ENCODE results near the gene IQSEC3.
"Not testable (repeated sequence)": the region's sequence is repeated elsewhere in the genome, so short reads cannot be mapped to it uniquely, and the experiment has no call there.

Gene IQSEC3

DNA sequence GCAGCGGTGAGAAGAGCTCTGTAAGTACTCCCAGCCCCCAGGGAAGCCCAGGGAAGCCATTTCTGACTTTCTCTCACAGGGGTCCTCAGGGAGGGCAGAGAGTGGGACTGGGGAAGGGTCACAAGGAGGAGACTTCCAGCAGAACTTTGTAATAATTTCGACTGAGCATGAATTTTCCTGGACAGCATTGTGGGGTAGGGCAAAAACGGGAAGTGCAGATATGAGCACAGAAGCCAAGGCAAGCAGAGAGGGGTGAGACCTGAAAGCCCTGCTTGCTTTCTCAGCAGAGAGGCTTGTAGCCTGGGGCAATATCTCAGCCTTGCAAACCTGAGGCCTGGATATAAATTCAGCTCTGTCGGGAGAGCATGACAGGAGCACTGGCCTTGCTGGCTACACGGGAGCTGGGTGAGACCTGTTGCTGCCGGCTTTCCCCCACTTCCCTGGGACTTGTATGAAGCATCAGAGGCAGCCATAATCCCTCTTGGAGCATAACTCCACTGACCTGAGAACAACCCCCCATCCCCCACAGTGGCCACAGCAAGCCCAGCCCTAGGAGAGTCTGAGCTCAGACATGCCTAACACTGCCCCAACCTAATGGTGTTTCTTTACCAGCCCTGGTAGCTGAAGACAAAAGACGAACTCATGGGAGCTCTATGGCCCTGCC is 9.8 kb upstream of the IQSEC3 start:
- DNase-seq (ENCODE audit: low read depth): peak; percentile 34
- H3K4me3 ChIP-seq (ENCODE audit: low read length): no peak overlapping the region
- TF ChIP-seq, protein P1, sequence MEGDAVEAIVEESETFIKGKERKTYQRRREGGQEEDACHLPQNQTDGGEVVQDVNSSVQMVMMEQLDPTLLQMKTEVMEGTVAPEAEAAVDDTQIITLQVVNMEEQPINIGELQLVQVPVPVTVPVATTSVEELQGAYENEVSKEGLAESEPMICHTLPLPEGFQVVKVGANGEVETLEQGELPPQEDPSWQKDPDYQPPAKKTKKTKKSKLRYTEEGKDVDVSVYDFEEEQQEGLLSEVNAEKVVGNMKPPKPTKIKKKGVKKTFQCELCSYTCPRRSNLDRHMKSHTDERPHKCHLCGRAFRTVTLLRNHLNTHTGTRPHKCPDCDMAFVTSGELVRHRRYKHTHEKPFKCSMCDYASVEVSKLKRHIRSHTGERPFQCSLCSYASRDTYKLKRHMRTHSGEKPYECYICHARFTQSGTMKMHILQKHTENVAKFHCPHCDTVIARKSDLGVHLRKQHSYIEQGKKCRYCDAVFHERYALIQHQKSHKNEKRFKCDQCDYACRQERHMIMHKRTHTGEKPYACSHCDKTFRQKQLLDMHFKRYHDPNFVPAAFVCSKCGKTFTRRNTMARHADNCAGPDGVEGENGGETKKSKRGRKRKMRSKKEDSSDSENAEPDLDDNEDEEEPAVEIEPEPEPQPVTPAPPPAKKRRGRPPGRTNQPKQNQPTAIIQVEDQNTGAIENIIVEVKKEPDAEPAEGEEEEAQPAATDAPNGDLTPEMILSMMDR (conservative IDR thresholded peaks at IDR 0.05; ENCODE audit: low read depth, low read length): no peak

DNA sequence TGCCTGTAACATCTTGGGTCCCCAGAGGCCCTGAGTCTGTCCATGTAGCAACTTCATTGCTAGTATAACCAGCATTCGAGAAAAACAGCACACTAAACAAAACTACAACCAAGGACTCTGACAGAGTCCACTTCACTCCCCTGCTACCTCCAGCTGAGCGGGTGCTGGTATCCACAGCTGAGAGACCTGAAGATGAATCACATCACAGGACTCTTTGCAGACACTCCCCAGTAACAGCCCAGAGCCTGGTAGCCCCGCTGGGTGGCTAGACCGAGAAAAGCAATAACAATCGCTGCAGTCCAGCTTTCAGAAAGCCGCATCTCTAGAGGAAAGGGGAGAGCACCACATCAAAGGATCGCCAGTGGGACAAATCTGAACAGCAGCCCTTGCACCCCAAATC is 9.0 kb upstream of the IQSEC3 start:
- no peak for DNase-seq (ENCODE audit: low read depth)
- TF ChIP-seq, protein P1 (conservative IDR thresholded peaks at IDR 0.05; ENCODE audit: low read depth, low read length): no peak
- H3K4me3 ChIP-seq (ENCODE audit: low read length): no peak overlapping the region

DNA sequence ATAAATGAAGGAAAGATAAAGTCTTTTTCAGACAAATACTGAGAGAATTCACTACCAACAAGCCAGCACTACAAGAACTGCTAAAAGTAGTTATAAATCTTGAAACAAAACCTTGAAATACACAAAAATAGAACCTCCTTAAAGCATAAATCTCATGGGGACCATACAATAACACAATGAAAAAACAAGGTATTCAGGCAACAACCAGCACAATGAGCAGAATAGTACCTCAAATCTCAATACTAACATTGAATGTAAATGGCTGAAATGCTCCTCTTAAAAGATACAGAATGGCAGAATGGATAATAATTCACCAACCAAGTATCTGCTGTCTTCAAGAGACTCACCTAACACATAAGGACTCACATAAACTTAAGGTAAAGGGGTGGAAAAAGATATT is 7.7 kb upstream of the IQSEC3 start:
- DNase-seq (ENCODE audit: low read depth): no peak
- no peak overlapping the region for H3K4me3 ChIP-seq (ENCODE audit: low read length)
- TF ChIP-seq, protein P1 (conservative IDR thresholded peaks at IDR 0.05; ENCODE audit: low read depth, low read length): no peak

DNA sequence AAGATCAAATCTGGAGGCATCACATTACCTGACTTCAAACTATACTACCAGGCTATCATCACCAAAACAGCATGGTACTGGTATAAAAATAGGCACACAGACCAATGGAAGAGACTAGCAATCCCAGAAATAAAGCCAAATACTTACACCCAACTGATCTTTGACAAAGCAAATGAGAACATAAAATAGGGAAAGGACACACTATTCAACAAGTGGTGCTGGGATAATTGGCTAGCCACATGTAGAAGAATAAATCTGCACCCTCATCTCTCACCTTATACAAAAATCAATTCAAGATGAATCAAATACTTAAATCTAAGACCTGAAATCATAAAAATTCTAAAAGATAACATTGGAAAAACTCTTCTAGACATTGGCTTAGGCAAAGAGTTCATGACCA is 4.7 kb upstream of the IQSEC3 start:
- H3K4me3 ChIP-seq (ENCODE audit: low read length); DNase-seq (ENCODE audit: low read depth): not testable (repeated sequence)

DNA sequence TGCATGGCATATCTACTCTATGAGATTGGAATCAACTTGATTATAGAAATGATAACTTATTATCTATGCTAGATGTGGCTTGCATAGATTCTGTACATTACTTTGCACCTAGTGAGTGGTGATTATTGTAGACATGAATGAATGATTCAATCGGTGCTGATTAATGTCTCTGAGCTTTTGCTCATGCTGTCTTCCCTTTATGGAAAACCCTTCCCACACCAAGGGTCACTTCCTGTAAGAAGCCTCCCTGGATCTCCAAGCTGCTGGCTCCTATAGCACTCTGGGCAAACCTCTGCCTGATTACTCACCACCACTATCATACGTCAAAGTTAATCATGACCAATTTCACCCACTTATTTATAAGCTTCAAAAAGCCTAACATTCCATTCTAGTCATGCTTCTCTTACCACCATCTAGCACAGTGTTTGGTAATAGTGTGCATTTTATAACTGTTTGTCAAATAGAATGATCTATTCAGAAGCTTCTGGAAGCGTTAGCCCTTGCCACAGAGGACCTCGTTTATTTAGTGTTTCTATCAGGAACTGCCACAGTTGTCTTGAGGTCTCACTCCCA is 990 bp upstream of the IQSEC3 start:
- H3K4me3 ChIP-seq (ENCODE audit: low read length): not testable (repeated sequence)
- peak; percentile 20 for DNase-seq (ENCODE audit: low read depth)

DNA sequence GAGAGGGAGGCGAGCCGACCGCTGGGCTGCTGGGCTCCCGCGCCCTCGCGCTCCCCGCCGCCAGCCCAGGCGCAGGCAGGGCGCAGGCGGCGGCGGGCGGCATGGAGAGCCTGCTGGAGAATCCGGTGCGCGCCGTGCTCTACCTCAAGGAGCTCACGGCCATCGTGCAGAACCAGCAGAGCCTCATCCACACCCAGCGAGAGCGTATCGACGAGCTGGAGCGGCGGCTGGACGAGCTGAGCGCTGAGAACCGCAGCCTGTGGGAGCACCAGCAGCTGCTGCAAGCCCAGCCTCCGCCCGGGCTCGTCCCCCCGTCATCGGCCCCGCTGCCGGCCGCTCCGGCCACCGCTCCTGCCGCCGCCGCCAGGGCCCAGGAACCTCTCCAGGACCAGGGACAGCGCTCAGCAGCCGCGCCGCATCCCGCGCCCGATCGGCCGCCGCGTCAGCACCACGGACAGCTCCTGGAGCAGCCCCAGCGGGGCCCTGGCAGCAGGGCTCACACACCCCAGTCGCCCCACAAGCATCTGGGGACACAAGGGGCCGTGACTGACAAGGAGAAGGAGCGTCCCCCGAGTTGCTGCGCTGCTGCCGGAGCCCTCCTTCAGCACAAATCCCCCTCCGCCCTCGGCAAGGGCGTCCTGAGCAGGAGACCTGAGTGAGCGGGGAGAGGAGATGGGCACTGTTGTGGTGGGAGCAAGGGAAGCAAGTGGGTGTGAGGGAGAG is 376 bp downstream of the IQSEC3 start:
- DNase-seq (ENCODE audit: low read depth); H3K4me3 ChIP-seq (ENCODE audit: low read length): not testable (repeated sequence)

DNA sequence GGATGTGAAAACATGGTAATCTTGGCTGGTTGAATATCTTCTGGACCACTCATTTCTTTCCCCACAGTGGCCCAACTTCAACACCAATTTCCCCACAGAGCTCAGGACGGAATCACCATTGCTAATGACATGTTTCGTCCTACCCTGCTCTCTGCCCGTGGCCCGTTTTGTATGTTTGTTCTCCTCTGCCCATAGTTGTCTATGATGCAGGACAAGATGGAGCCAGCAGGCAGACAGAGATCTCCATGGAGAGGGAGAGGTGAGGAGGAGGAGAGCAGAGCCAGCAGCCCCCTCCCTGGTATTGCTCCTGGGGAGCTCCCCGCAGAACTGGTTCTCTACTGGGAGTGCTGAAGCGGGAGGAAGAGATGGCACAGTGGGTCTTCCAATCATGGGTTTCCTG is 3.1 kb downstream of the IQSEC3 start:
- DNase-seq (ENCODE audit: low read depth); H3K4me3 ChIP-seq (ENCODE audit: low read length): not testable (repeated sequence)

DNA sequence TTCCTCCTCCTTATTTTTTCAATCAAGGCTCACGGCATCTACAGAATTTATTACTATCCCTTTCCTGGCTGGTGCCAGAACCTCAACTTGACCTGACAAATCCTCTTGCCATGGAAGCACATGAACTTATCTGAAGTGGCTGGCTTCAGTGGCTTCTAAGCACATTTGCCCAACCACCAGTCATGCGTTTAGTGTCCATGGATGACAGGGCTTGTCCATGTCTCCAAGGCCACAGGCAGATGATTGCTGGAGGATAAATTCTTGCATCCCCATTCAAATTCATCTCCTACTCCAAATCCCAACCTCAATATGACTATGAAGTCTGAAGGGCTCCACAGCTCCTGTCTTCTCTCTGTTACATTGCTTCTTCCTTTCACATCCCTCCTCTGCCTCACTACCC is 4.0 kb downstream of the IQSEC3 start:
- not testable (repeated sequence) for DNase-seq (ENCODE audit: low read depth)

DNA sequence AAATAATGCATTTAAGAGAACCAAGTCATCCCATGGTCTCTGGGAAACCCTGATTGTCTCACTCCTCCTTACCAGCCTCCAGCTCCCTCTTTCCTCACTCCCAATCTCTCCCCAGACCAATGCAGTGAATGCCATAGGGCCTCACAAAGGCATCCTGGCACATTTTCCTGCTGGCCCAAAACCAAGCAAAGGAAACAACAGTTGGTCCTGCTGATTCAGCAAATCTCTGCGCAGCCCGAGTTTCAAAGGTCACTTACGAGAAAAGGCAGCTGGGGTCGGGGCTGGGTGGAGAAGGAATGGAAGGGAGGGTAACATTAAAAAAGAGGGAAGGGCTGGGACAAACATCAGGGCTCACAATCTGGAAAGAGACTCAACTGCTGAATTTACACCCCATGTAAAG is 5.5 kb downstream of the IQSEC3 start:
- not testable (repeated sequence) for DNase-seq (ENCODE audit: low read depth); H3K4me3 ChIP-seq (ENCODE audit: low read length)

More for the DNA sequence above, 4.0 kb downstream of the IQSEC3 start:
- not testable (repeated sequence) for H3K4me3 ChIP-seq (ENCODE audit: low read length)

DNA sequence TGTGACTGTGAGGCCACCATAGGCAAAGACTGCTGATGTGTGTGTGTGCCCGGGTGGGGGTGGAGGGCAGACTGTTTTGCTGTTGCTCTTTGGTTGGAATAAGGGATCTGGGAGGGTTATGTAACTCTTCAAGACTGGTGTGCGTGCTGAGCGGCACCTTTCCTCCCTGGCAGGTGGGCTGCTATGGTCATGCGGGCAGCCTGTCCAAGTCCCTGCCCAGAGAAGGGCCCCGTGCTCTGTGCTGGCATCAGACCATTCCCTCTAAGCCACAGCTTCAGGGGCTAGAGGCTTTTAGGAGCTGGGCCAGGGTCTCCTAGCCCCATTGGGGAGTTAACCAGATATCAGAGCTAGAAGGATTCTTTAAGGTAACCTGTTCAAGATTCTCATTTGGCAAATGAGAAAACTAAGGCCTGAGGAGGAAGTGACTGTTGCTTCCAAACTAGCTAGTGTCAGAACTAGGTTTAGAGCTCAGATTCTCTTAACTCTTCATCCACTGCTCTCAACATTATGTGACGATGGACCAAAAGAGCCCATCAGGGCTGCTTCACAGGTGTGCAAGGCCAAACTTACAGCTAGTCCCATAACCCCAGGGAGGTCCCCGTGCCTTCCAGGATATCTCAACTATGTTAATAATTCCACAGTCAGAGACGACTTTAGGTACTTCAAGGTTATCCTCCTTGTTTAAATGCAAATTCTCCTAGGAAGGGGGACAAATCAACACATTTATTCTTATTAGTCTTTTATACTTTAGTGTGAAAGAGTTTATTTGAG is 8.0 kb downstream of the IQSEC3 start:
- not testable (repeated sequence) for H3K4me3 ChIP-seq (ENCODE audit: low read length); DNase-seq (ENCODE audit: low read depth)

DNA sequence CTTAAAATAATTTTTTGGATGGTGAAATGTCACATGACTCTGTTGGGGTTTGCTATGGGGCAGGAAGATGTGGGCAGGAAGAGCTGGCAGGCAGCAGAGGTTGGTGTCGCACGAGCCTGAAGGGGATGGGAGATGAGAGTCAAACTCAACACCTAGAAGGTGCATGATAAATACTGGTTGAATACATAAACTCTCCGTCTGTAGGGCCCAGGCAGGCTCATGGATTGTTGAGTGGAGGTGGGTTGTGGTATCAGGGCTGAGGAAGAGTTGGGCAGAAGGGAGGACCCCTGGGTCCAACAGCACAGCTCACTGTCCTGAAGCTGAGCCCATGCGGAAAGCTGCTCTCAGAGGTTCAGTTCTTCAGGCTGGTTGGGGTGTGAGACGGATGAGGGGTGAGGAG is 9.0 kb downstream of the IQSEC3 start:
- DNase-seq (ENCODE audit: low read depth); H3K4me3 ChIP-seq (ENCODE audit: low read length): not testable (repeated sequence)

DNA sequence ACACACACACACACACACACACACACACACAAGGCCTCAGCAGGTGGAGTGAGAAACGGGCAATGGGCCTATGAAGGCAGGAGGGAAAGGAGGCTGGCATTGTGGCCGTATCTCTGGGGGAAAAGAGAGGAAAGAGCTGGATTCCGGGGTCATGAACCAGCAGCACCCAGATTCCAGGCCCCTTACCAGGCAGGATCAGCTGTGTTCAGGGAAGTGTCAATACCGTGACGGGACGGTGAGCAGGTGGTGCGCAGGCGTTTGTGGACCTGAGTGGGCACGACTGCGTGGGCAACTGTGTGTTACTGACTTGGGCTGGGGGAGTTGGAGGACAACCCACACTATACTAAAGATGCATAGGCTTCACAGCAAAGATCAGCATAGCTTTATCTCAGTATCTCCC is 9.5 kb downstream of the IQSEC3 start:
- H3K4me3 ChIP-seq (ENCODE audit: low read length); DNase-seq (ENCODE audit: low read depth): not testable (repeated sequence)

DNA sequence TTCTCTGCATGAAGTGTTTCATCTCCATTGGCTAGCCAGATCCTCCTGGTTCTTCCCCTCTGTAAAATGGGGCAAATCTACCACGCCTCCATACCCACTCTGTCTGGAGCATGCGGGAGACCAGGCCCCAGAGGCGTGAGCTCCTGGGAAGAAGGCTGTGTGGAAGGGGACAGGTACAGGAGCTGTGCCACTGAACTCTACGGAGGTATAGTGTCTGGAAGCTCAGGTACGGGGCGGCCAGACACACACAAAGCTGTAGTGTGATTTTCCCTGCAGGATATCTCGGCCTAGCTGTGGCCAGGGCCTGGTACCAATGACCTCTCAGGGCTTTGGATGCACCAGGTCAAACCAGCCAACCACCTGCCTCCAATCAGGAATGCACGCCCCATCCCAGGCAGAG is 10.0 kb downstream of the IQSEC3 start:
- not testable (repeated sequence) for H3K4me3 ChIP-seq (ENCODE audit: low read length); DNase-seq (ENCODE audit: low read depth)

DNA sequence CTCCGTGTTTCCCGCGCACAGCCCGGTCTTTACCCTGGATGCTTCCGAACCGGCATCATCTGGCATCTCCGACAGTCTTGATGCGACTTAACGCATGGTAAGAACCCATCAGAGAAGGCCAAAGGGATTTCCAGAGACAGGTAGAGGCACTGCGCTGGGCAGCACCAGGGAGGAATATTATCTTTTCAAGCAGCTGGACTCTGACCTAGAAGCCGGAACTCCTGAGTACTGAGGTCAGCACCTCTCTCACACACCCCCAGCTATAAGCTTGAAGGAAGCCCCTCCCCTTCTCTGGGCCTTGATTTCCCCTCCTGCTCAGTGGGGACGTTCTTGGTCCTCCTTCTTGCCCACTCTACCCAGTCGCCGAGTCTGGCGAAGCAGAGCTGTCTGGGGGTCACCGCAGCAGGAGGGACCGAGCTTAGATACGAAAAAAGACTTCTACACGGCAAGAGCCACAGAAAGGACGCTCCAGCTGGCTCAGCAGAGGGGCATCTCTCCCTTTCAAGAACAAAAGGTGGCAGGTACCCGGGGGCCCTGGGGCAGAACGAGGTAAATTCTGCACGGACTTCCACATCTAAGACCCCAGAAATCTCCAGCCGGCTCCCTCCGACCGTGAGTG is 10.6 kb downstream of the IQSEC3 start:
- not testable (repeated sequence) for DNase-seq (ENCODE audit: low read depth); H3K4me3 ChIP-seq (ENCODE audit: low read length)

DNA sequence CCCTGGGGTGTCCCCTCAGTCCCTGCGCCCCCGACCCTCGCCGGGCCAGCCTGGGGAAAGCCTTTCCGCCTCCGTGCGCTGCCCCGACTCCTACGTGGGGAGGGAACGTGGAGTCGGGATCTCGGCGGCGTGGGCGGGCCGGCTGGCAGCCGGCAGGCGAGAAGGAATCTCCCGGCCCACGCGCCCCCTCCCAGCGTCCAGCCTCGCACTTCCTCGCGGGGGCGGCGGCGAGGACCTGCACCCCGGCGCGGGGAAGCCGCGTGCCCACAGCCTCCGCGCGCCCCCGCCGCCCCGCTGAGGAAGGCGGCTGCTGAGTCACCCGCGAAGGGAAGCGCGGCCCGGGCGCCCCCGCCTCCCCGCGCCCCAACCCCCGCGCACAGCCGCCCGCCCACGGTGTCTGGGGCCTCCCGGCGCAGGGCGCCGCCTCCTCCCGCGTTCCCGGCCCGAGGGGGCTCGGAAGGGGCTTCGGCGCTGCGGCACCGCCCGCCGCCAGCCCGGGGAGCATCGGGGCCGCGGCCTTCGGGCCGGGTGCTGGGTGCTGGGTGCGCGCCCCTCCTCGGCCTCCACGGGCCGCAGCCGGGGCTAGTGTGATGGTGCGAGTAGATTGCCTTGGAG is 11.3 kb downstream of the IQSEC3 start:
- not testable (repeated sequence) for H3K4me3 ChIP-seq (ENCODE audit: low read length); DNase-seq (ENCODE audit: low read depth)

Measured in retinal pigment epithelial cell (primary cell).